ENCODE results near the gene HEMK1.

The HEMK1 gene

GRCh38 chr3:50574444-50574831 lies 5.1 kb downstream of the HEMK1 start:
- no peak for DNase-seq (ENCODE audit: low spot score)

- no peak for DNase-seq (ENCODE audit: low spot score)
Observed at GRCh38 chr3:50575372-50575771, 6.0 kb downstream of the HEMK1 start.

- no peak for DNase-seq (ENCODE audit: low spot score)
Observed at GRCh38 chr3:50577348-50577747, 8.0 kb downstream of the HEMK1 start.

- no peak for DNase-seq (ENCODE audit: low spot score)
Observed at GRCh38 chr3:50580683-50581458, 11.5 kb downstream of the HEMK1 start.

- no peak for DNase-seq (ENCODE audit: low spot score)
Observed at GRCh38 chr3:50581459-50581842, 12.1 kb downstream of the HEMK1 start.

GRCh38 chr3:50582083-50582482 lies 12.8 kb downstream of the HEMK1 start:
- no peak for DNase-seq (ENCODE audit: low spot score)

- no peak for DNase-seq (ENCODE audit: low spot score)
Observed at GRCh38 chr3:50583897-50584296, 14.6 kb downstream of the HEMK1 start.

- DNase-seq (ENCODE audit: low spot score): no peak
Observed at GRCh38 chr3:50584391-50584790, 15.1 kb downstream of the HEMK1 start.

- DNase-seq (ENCODE audit: low spot score): no peak
Observed at GRCh38 chr3:50585919-50586762, 16.8 kb downstream of the HEMK1 start.

- no peak for DNase-seq (ENCODE audit: low spot score)
Observed at GRCh38 chr3:50586763-50587070, 17.4 kb downstream of the HEMK1 start.

- no peak for DNase-seq (ENCODE audit: low spot score)
Observed at GRCh38 chr3:50587373-50587772, 18.1 kb downstream of the HEMK1 start.

- DNase-seq (ENCODE audit: low spot score): no peak
Observed at GRCh38 chr3:50587806-50588758, 18.8 kb downstream of the HEMK1 start.

GRCh38 chr3:50588759-50589433 lies 19.6 kb downstream of the HEMK1 start:
- no peak for DNase-seq (ENCODE audit: low spot score)

- DNase-seq (ENCODE audit: low spot score): no peak
Observed at GRCh38 chr3:50591196-50591741, 21.9 kb downstream of the HEMK1 start.

- DNase-seq (ENCODE audit: low spot score): peak; percentile 42
Observed at GRCh38 chr3:50592568-50592967, 23.2 kb downstream of the HEMK1 start.

- DNase-seq (ENCODE audit: low spot score): peak; percentile 54
Observed at GRCh38 chr3:50594253-50594785, 25.0 kb downstream of the HEMK1 start.

- DNase-seq (ENCODE audit: low spot score): no peak
Observed at GRCh38 chr3:50599115-50599715, 29.9 kb downstream of the HEMK1 start.

- DNase-seq (ENCODE audit: low spot score): no peak
Observed at GRCh38 chr3:50599716-50600118, 30.4 kb downstream of the HEMK1 start.

- DNase-seq (ENCODE audit: low spot score): peak; percentile 4
Observed at GRCh38 chr3:50600141-50600753, 30.9 kb downstream of the HEMK1 start.

GRCh38 chr3:50600841-50601591 lies 31.7 kb downstream of the HEMK1 start:
- DNase-seq (ENCODE audit: low spot score): peak; percentile 78

Measured in hematopoietic multipotent progenitor cell treated with erythropoietin and hydrocortisone succinate and interleukin-3 and kit ligand, for 17 days (in vitro differentiated cells).